LNCaP clone FGC (cell line): ENCODE measurements around the gene PTCH1.

ENCODE experiments used
- DNase-seq: peaks from one replicate; pipeline ENCODE4 v3.0.0-alpha.2; 2011; ENCODE audit warnings: low read depth
- H3K4me3 ChIP-seq: 2 replicates; pipeline ENCODE4 v1.5.1; 2011; ENCODE audit warnings: mild to moderate bottlenecking, low read depth, low read length, control low read depth
- CTCF ChIP-seq: IDR thresholded peaks from 2 replicates; pipeline ENCODE4 v1.5.1; 2012; ENCODE audit warnings: mild to moderate bottlenecking; ENCODE audit not compliant: control insufficient read depth, insufficient read depth; ENCODE audit errors: extremely low read depth

The PTCH1 gene

GRCh38 chr9:95443301-95443700, 73.5 kb downstream of the PTCH1 start:
- DNase-seq: no peak
- no peak overlapping the region for H3K4me3 ChIP-seq
- TF ChIP-seq CTCF: no peak

GRCh38 chr9:95441081-95441480, 75.7 kb downstream of the PTCH1 start:
- no peak overlapping the region for H3K4me3 ChIP-seq
- TF ChIP-seq CTCF: no peak
- no peak for DNase-seq

GRCh38 chr9:95440447-95440846, 76.3 kb downstream of the PTCH1 start:
- no peak for DNase-seq
- TF ChIP-seq CTCF: no peak
- H3K4me3 ChIP-seq: no peak overlapping the region

GRCh38 chr9:95438561-95439357, 78.0 kb downstream of the PTCH1 start:
- H3K4me3 ChIP-seq: no peak overlapping the region
- DNase-seq: no peak
- no peak for TF ChIP-seq CTCF

GRCh38 chr9:95437559-95437958, 79.2 kb downstream of the PTCH1 start:
- H3K4me3 ChIP-seq: no peak overlapping the region
- no peak for DNase-seq
- TF ChIP-seq CTCF: no peak

- TF ChIP-seq CTCF: no peak
- H3K4me3 ChIP-seq: no peak overlapping the region
- DNase-seq: no peak
Observed at GRCh38 chr9:95436416-95436815, 80.4 kb downstream of the PTCH1 start.

GRCh38 chr9:95435074-95435728, 81.6 kb downstream of the PTCH1 start:
- DNase-seq: no peak
- H3K4me3 ChIP-seq: no peak overlapping the region
- no peak for TF ChIP-seq CTCF
